ENCODE data around the gene TRIM41.
"Not testable (repeated sequence)": the region's sequence is repeated elsewhere in the genome, so short reads cannot be mapped to it uniquely, and the experiment has no call there.

The TRIM41 gene

DNA sequence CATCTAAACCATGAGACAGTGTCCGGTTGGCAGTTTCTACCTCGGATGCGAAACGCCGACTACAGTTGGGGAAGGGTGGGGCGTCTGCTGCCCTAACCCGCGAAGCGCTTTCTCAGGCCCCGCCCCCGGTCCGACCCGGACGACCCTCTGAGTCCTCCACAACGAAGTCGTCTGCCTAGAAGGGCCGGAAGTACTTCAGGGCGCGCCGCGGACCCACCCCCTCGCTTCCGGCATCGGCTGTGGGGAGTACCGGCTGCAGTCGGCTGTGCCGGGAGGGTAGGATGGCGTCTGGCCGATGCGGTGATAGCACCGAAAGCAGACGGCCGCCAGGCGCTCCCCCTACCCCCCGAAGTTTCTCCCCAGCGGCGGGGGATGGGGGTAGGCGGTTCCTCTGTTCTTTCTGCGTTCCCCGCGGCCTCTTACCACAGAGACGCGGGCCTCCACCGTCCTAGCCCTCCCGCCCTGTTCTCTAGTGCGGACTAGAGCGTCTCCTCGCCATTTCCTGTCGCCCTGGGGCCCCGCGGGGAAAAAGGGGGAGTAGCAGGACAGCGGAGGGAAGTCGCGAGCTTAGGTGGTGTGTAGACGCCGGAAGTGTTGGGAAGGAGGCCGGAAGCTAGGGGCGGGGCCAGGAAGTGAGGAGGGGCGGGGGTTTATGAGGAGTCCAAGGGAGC, at the start of gene TRIM41:
TRIM41 (plus strand) TSS at position 224 of the 671 bp plus-strand sequence. CDS start 719 bp downstream, outside the sequence.
- in situ Hi-C loops (cut with MboI; ENCODE audit: low sequenced_read_pairs) = no loop called here

GRCh38 chr5:181173420-181174342, 49.4 kb upstream of the TRIM41 start:
- in situ Hi-C loops (cut with MboI; ENCODE audit: low sequenced_read_pairs) = no loop called here

- in situ Hi-C loops (cut with MboI; ENCODE audit: low sequenced_read_pairs) = no loop called here
Observed at GRCh38 chr5:181176254-181176952, 46.7 kb upstream of the TRIM41 start.

- in situ Hi-C loops (cut with MboI; ENCODE audit: low sequenced_read_pairs) = not testable (repeated sequence)
Observed at GRCh38 chr5:181177559-181177958, 45.5 kb upstream of the TRIM41 start.

DNA sequence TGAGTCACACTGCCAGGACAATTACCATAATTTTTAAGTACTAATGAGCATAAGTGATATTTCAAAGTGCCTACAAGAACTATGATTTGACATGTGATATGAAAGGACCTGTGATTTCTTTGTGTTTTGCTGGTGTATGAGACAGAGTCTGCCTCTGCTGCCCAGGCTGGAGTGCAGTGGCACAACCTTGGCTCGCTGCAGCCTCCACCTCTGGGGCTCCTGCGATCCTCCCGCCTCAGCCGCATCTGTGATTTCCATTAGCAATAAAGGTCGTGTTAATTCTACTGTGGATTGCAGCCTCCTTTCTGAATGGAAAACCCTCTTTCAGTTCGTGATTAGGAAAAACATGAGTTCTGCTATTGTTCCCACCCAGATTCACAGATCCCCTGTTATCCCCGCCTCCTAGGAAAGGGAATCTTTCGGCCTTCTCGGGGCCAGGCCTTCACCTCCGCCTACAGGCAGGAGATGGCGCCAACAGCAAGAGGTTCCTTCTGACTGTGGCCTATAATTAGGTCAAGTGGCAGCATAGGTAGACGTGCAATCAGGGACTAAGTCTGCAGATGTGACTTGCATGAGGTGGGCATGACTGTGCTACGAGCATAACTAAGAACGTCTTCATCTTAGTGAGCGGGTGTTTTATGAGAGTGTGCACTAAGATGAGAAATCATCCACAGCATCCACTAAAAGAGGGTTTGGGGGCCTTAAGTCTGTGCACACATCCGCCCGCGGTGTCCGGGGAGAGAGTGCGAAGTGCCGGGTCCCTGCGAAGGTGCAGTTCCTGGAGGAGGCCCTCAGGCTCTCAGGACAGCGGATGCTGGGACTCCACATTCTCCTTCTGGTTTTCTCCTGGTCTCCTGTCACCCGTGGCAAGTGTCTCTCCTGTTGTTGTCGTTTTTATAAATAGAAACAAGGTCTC, 41.2 kb upstream of the TRIM41 start:
- in situ Hi-C loops (cut with MboI; ENCODE audit: low sequenced_read_pairs) = no loop called here

DNA sequence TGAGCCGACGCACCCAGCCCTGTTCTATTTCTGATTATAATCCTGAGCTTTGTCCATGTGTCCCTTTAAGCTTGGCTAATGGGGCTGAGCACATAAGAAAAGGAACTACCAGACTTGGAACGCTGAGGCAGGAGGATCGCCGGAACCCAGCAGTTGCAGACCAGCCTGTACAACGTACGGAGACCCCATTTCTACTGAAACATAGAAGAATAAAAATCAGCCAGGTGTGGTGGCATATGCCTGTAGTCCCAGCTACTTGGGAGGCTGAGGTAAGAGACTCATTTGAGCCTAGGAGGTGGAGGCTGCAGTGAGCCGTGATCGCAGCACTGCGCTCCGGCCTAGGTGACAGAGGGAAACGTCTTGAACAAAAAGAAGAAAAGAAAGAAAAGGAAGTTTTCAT, 40.4 kb upstream of the TRIM41 start:
- in situ Hi-C loops (cut with MboI; ENCODE audit: low sequenced_read_pairs) = no loop called here

GRCh38 chr5:181184845-181185216, 38.2 kb upstream of the TRIM41 start:
- in situ Hi-C loops (cut with MboI; ENCODE audit: low sequenced_read_pairs) = no loop called here

- in situ Hi-C loops (cut with MboI; ENCODE audit: low sequenced_read_pairs) = no loop called here
Observed at GRCh38 chr5:181185560-181185959, 37.5 kb upstream of the TRIM41 start.

DNA sequence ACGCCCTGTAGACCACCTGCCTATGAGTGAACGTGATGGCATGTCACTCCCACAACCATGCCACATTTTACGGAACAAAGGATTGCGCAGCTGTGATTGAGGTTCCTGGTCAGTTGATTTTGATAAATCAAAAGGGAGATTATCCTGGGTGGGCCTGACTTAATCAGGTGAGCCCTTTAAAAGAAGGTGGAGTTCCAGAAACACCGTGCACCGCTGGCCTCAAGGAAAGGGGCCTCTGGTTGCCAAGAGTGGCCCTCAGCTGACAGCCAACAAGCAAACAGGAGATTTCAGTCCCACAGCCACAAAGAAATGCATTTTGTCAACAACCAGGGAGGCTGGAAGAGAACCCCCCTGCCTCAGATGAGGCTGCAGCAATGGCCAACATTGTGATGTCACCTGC, 37.1 kb upstream of the TRIM41 start:
- in situ Hi-C loops (cut with MboI; ENCODE audit: low sequenced_read_pairs) = no loop called here

DNA sequence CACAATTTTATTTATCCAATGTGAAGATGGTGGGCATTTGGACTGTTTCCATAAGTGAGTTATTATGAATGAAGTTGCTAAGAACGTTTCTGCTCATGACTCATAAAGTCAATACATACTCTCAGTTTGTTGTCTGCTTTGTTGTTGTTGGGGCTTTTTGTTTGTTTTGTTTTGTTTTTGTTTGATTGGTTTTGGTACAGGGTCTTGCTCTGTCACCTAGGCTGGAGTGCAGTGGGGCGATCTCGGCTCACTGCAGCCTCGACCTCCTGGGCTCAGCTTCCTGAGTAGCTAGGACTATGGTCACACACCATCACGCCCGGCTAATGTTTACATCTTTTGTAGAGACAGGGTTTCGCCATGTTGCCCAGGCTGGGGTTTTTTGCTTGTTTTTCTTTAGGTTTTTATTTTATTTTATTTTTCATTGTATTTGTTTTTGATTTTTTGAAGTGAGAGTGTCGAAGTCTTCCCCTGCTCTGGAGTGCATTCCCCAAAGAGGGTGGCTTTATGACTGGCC, 36.0 kb upstream of the TRIM41 start:
- in situ Hi-C loops (cut with MboI; ENCODE audit: low sequenced_read_pairs) = no loop called here

DNA sequence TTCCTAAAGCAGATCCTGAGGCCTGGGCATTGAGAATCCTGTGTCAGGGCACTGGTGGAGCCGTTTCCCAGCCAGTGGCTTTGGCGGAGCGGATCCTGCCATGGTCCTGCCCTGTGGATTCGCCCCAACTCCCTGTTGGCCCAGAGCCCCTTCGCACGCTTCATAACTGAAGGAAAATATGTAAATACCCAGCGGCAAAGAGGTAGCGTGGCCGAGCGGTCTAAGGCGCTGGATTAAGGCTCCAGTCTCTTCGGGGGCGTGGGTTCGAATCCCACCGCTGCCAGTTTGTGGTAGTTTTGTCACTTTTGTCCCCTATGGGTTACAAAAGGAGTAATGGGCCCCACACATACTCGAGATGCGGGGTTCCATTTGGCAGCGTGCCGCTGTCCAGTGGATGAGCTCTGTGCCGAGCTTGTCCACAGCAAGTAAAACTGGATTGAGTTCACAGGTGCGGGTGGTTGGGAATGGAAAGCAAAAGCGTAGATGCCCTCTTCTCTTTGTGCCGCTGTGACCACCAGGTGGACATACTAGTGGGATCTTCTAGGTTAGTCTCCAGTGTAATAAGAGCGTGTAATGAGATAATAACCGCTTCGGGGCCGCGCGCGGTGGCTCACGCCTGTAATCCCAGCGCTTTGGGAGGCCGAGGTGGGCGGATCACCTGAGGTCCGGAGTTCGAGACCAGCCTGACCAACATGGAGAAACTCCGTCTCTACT, 35.4 kb upstream of the TRIM41 start:
- in situ Hi-C loops (cut with MboI; ENCODE audit: low sequenced_read_pairs) = no loop called here

DNA sequence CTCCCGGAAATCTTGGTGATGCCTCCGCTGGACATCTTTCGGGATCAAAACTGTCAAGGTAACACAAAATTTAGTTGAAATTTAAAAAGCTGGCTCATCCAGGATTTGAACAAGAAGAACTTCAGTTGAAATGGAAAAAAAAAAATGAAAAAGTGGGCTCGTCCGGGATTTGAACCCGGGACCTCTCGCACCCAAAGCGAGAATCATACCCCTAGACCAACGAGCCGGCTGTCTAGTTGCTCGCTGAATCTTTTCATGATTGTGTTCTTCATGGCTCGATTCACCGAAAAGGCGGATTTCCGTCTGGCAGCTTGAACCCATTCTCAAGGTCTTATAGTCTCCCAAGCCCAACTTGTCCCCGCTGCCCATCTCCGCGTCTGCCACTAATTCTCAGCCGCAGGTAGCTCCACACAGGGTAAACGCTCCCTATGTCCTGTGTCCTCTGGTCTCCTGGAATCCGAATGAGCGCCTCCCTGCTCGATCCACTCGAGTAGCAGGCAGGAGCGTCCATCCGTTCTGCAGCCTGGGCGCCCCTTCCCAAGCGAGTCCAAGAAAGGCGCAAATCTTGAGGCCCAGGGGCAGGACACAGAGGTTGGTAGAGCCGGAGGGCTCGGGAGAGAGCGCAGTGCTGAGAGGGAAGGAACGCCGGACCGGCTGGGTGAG, 34.2 kb upstream of the TRIM41 start:
- in situ Hi-C loops (cut with MboI; ENCODE audit: low sequenced_read_pairs) = no loop called here

GRCh38 chr5:181189363-181189961, 33.6 kb upstream of the TRIM41 start:
- in situ Hi-C loops (cut with MboI; ENCODE audit: low sequenced_read_pairs) = no loop called here

GRCh38 chr5:181189962-181190710, 32.9 kb upstream of the TRIM41 start:
- in situ Hi-C loops (cut with MboI; ENCODE audit: low sequenced_read_pairs) = no loop called here

DNA sequence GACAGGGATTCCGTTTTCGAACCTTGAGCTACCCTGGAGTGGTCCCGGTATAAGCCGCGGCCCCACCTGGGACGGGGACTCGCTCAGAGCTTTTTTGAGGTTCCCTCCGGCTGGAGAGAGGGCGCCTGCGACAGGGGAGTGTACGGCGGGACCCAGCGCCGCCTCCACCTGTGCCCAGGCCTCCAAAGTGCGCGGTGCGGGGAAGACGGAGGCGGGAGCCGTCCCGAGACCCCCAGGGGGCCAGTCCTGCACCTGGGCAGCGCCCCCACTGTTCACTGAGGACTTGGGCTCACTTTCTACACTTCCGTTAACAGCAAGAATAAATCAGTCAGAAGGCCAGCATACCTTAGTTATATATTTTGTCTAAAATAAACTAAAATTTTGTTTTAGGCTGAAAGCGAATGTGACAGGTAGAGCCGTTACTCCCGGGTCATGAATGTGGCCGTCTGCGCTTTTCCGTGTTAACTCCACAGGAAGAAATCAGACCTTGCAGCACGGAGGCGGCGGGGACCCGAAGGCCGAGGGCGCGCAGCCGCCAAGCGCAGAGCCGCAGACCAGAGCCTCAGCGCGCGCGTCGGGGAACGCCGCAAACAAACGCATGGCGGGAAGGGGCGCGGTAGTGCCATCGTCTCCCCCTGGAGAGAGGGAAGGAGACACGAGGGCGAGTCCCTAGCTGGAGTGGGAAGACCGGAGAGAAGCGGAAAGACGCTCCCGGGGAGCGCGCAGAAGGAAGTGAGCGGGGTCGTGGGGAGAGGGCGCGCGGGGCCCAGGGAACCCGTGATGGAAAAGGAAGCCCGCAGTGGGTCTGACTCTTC, 32.2 kb upstream of the TRIM41 start:
- in situ Hi-C loops (cut with MboI; ENCODE audit: low sequenced_read_pairs) = no loop called here

DNA sequence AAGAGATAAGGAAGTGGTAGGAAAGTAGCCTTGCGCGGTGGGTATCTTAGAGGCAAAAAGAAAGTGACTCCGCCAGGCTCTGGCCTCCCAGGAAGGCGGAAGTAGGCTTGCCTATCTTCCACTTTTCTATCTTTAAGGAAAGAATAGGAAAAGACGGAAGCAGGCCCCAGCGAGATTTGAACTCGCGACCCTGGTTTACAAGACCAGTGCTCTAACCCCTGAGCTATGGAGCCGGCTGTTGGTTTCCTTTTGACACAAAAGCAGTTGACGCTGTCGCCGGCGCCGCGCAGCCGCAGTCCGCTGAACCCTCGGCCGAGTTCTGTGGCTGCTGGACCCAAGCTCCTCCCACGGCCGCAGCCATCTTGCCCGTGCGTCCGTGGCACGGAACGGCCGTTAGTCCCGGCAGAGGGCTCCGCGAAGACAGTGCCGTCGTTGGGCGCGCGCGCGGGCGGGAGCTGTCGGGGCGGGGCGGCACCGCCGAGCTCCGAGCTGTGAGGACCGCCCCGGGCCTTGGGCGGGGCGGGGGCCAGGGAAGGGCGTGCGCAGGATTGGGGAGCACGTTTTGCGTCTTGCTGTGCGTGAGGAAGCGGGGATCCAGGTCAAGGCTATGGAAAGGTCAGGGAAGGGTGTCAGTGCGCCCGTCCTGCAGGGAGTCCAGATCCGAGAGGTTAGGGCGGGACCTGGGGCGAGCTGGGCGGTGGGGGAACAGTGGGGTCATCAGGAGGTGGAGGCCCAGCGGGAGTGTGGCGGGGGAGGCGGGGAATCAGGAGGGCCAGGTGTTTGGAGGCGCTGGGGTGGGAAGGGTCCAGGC, 31.4 kb upstream of the TRIM41 start:
- in situ Hi-C loops (cut with MboI; ENCODE audit: low sequenced_read_pairs) = no loop called here
